GM18861 (cell line): ENCODE data around the gene FAM120B.

Experiments
- ATAC-seq: cut with Tn5 transposase; IDR thresholded peaks from one replicate; pipeline ENCODE4 v1.9.1; 2021; ENCODE audit not compliant: unreplicated experiment

Gene FAM120B

DNA sequence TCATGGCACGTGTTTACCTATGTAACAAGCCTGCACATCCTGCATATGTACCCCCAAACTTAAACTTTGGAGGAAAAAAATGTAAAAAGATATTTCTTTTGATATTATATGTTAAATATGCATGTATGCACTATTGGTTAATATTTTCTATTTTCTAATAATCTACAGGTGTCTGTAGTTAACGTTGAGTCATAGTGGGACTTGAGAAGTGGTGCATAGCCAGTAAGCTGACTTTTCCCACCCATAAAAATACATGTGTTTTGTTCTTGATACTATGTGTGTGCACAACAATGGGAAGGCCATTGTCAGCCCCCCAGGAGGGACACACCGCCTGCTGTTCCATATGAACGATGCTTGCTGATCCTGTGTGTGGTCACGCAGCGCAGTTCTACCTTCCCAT is 49.1 kb downstream of the FAM120B start:
- no peak for ATAC-seq

GRCh38 chr6:170357812-170358211 is 51.3 kb downstream of the FAM120B start:
- ATAC-seq, result no peak

DNA sequence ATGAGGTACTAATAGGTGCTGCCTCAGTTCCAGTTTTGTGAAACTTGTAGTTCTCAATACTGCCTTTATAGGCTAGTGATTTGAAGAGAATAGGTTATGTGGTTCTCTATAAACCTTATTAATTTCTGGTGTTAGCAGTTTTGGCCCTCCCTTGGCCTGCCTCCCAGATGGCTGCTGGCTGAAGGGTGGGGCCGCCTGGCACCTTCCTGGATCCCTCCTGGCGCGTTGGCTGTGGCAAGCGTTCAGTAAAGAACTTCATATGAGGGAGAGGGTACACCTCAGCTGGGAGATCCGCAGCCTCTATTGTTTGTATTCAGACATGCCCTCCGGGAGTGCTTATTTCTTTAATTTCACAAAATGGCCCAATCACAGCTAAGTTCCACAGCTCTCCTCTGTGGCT is 51.9 kb downstream of the FAM120B start:
- ATAC-seq, result no peak

DNA sequence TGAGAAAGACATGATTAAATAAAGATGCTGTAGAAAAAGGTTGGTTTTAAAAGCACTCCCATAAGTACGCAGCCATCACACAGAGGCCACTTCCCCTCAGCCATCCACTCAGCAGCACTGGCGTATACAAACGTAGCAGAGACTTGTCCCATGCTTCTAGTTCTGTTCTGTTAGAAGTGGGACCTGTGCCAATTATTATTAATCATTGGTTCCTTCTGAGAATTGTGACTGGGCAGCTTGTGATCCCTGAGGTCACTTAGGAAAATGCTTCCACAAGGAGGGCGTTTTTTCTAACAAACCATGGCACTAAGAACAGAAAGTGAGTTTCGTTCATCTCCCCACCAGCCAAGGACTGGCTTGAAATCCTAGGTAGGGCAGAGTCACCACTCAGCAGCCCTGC is 53.9 kb downstream of the FAM120B start:
- ATAC-seq, result no peak

DNA sequence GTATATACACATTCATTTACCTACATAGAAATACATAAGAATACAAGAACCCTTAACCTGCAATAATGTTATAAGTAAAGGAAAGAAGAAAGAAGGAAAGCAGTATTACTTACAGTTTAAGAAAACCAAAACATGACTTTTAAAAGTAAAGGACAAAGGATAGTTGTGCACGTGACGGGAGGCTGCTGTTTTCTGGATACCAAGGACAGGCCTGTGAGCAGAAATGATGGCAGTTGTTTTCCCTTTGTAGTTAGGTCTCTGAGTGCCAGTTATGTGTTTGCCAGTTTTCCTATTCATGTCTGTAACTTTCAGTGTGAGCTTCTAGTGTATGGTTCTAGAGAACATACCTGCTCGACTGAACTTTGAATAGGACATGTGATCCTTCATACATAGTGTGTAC is 54.8 kb downstream of the FAM120B start:
- ATAC-seq, result no peak

GRCh38 chr6:170362121-170362520 is 55.6 kb downstream of the FAM120B start:
- no peak for ATAC-seq

DNA sequence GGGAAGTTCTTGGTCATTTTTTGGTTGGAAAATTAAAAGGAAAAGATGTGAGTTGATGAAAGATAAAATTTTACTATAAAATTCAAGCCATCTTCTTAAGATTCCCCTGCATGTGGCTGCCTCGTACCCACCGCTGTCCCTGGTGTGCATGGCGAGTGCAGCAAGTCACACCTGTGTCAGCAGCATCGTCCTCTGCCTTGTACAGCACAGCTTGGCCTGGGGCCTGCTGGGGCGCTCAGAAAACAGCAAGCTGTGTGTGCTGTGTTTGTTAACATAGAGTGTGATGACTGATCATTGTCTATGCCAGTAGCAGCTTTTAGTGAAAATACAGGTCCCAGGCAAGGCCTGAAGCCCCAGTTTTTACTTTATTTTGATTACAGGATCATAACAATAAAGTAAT is 56.7 kb downstream of the FAM120B start:
- no peak for ATAC-seq

DNA sequence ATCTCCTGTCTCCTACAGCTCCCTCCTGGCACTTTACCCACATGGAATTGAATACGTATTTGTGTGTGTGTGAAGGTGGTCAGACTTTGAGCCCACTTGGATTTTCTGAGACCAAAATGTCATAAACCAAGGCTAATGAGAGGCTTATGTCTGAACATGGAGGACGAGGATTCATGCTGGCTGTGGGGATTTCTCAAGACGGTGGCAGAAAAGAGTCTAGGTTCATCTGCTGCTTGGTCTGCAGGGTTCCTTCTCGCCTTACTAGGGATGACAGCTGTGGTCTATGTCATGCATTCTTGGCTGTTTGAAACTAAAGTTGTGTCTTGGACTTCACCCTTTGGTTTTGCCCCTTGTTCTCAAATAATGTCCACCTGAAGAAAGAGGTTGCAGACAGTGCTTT is 58.6 kb downstream of the FAM120B start:
- no peak for ATAC-seq

GRCh38 chr6:170365593-170365992 is 59.0 kb downstream of the FAM120B start:
- ATAC-seq, result no peak

GRCh38 chr6:170366248-170366960 is 59.8 kb downstream of the FAM120B start:
- ATAC-seq, result no peak

DNA sequence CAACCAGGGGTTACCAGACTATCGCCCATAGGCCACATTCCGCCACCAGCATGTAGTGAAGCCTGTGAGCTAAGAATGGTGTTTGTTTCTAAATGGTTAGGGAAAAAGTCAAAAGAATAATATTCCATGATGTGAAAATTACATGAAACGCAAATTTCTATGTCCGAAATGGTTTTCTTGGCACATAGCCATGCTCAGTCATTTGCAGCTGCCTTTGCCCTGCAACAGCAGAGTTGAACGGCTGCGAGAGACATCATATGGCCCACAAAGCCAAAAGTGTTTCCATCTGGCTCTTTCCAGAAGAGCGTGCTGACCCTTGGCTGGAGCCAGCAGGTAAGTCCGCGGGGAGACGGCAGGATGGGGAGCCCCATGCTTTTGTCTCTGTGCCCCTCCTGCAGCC is 60.7 kb downstream of the FAM120B start:
- ATAC-seq, result no peak

DNA sequence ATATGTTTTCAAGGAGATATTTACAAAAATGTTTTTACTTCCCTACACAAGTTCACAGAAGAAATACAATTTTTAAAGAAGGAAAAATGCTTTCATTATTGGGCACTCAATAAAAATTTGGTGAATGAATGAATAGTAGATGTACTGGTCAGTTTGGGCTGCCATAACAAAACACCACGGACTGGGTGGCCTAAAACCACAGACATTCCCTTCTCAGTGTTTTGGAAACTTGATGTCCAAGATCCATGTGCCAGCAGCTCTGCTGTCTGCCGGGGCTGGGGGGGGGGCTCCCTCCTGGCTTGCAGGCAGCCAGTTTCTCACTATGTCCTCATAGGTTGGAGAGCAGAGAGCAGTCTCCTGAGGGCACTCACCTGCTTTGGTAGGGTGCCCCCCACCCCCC is 62.0 kb downstream of the FAM120B start:
- no peak for ATAC-seq

DNA sequence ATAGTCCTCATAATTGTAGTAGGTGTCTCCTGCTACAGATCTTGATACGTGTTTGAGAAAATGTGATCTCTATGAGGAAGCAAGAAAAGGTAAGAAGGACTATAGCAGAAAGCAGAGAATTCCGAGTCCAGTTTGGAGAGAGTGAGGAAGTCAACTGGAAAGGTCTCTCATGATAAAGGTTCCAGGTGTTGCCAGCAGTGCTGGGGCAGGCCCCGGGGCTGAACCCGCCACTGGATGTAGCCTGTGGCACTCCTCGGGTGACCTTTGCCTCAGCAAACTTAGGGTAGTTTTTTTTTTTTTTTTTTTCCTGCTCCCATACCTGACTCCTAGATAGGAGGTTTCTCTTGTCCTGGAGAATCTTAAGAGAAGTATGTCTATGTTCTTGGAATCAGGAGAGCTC is 62.8 kb downstream of the FAM120B start:
- no peak for ATAC-seq

DNA sequence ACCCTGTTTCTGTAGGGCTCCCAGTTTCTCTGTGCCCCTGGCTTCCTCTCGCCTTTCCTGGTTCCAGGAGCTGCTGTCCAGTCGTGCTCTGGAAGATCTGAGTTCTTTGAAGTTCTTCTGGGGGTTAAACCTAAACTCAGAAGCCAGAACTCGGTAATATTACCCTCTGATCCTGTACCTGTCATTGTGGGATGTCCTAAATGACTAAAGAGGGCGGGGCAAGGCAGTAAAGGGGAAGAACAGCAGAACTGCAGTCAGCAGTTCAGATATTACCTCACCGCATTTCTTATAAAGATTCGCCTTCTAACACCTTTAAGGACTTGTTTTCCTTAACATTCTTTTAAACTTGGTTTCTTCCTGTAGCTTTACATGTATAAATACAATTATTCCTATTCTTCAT is 63.9 kb downstream of the FAM120B start:
- peak; percentile 60 for ATAC-seq

- no peak for ATAC-seq
These were observed 64.5 kb downstream of the FAM120B start for GRCh38 chr6:170371080-170371479.

GRCh38 chr6:170371588-170371987 is 65.0 kb downstream of the FAM120B start:
- no peak for ATAC-seq

DNA sequence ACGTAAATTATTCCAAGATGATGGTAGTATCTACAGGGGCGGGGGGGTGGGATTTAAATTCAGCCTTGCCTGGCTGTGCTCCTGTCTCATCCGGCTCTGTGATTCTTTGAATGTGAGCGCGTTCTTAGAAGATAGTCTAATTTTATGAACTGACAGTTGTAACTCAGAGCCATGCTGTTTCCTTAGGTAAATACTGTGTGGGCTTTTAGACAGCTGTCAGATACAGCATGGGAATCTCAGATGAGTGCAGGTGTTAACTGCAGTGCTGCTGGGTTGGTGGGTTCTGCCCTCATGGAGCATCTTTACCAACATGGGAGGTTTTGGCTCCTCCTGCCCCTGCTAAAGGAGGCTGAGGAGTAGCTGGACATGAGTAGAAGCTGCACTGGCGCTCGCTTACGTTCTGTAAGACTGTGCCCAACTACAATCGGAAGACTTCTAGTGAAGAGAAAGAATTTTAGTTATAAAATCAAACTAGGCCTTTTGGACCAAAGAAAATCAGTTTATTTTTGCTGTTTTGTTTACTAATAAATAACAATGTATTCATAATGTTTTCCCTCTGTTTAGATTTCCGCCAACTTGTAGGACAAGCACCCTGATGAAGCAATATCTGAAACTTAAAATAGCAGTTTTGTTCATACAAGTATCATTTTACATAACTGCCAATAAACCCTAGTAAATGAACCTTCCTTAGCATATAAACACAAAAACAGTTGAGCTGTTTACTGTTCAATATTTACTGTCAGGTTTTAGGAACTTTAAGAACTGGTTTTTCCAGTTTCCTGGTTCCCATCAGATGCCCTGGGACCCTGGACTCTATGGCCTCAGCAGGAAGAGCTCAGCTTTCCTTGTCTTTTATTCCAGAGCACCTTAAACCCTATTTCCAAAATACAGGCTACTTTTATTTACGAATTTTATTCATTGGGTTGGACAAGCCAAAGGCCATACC is 66.1 kb downstream of the FAM120B start:
- ATAC-seq, result no peak

- ATAC-seq, result no peak
These were observed 68.2 kb downstream of the FAM120B start for GRCh38 chr6:170374571-170375444.

- ATAC-seq, result no peak
These were observed 69.1 kb downstream of the FAM120B start for GRCh38 chr6:170375661-170376060.

DNA sequence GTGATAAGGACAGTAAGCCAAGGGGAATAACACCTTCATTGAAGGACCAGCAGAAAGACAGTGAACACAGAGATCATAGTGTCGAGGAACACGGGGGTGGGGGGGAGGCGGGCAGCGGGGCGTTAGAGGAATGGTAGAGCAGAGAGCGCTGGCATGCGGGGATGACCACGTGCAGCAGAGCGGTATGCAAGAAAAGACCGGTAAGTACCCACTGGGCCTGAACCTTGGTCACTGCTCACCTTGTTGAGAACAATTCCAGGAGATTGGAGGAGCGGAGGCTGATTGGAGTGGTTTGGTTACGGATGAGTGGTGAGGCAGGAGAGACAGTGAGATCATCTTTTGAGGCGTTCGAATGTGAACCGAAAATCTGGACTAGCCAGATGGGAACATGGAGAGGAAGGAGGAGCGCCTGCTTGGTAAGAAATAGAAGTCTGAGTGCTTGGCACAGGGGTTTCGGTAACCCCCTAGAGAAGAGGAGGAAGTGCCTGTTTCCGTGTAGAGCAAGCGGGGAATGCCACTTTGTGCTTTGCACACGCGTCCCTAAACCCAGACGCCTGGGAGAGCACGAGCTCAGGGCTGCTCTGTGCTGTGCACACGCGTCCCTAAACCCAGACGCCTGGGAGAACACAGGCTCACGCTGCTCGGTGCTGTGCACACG is 70.0 kb downstream of the FAM120B start:
- no peak for ATAC-seq

DNA sequence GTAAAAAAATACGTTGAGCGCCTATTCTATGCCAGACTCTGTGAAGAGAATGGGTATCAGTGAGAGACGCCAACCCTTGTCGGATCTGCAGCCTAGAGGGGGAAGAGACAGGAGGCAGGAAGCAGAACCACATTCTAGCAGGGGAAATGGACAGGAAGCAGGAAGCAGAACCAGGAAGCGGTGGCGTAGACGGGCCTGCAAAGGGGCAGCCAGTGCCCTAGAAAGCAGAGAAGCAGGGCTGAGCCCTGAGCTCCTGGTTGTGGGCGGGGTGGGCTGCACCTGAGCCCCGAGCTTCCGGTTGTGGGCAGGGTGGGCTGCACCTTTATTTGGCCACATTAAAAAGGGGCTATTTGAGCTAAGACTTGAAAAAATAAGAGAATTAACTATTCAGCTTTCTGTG is 71.9 kb downstream of the FAM120B start:
- ATAC-seq, result no peak
